ENCODE results near the gene SART3.
"Not testable (repeated sequence)": the region's sequence is repeated elsewhere in the genome, so short reads cannot be mapped to it uniquely, and the experiment has no call there.

The SART3 gene

DNA sequence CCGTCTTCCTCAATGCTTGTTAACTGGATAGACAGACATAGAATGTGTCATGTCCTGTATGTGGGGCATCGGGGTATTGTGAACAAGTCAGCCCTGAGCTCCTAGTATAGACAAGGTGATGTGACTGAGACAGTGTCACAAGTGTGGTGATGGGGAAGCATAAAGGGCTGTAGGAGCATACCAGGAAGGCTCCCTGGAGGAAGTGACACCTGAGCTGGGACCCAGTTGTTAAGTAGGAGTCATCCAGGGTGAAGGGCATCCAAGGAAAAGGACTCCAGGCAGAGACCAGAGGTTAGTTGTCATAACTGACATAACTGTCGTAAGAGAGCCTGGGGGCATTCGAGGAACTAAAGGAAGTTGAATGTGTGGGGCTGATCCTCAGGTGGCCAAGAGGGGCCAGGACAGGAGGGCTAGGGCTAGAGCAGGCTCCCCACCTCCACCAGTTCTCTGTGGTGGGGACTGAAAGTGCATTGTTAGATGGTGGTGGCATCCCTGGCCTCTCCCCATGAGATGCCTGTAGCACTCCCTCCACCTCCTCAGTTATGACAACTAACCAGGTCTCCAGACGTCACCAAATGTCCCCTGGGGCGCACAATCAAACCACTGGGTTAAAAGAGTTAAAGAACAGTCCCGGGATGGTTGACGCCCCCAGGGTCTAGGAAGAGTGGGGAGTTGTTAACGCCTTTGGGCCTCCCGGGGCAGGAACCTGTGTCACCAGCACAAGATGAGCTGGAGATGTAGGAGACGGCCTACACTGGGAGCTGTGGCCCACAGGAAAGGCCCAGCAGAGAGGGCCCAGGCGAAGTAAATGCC, 43.5 kb downstream of the SART3 start:
- FAIRE-seq = no peak

DNA sequence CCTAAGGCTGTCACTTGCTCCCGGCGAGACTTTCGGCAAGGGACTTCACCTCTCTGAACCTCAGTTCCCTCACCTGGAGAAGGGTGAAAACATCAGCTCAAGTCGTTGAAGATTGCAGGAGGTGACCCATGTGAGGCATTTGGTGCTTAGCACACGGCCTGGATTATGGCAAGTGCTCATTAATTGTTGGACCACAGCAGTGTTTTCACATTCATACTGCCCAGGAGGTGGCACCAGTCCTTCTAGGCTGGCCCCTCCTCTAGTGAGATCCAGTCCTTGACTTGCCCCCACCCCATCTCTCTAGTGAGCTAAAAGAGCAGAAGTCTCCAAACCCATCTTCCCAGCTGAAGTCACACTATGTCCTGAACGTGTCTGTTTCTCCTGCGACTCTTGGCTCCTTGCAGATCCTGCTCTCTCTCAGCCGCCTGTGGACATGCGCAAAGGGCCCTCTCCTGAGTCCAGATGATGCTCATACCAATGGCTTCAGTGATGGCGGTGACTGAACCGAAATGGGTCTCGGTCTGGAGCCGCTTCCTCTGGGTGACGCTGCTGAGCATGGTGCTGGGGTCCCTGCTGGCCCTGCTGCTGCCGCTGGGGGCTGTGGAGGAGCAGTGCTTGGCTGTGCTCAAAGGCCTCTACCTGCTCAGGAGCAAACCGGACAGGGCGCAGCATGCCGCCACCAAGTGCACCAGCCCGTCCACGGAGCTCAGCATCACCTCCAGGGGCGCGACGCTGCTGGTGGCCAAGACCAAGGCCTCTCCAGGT, 44.3 kb downstream of the SART3 start:
- FAIRE-seq = no peak

DNA sequence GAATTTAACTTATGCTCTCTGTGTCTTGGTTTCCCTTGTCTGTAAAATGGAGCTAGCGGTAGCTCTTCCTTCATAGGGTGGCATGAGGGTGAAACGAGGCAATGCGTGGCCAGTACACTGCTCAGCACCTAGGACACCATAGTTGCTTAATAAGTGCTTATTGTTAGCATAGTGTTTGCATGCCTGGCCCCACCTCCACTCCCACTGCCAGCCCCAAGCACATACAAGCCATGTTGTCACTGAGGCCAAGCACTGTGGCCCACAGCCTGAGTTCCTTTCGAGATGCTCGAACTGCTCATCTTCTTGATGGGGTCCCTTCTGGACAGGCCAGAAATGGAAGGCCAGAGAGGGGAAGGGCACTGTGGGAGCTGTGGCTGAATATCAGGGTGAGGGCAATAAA, 45.1 kb downstream of the SART3 start:
- no peak for FAIRE-seq

DNA sequence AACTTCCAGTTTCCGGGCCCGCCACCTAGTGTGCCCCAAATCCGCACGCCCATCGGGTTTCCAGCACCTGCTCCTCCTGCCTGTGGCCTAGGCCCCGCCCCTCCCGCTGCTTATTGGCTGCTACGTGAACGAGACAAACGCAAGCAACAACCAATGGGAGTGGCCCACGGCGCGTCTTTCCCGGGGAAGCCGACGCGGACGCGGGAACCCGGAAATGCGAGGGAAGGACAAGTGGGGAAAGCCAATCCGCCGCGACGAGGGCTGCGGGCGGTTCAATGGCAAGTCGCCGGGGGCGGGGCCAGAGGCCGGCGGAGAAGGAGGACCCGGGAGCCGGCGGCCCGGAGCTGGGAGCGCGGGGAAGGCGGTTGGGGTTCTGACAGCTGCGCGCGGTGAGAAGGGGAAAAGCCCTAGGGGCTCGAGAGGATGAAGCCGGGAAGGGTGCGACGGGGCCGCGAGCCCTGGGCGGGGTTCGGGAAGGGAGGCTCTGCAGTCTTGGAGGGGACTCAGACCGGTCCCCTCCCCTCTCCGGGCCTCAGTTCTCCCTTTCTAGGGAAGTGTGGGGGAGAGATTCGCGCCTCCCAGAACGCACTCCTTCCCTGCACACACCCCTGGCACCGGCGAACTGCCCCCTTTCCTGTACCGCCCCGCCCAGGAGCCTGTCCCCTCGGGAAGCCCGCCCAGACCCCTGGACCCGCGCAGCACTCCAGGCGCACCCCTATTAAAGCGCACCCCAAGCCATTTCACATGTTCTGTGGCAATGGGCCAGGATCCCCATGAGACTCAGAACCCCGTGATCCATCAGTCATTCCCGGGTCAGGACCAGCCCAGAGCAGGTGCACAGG, 45.8 kb downstream of the SART3 start, which contains the start of gene FICD:
Gene FICD, plus strand, starts transcription at position 305 of the 842 bp plus-strand sequence. CDS start 1,696 bp downstream, outside the sequence.
- peak; percentile 81 for FAIRE-seq

DNA sequence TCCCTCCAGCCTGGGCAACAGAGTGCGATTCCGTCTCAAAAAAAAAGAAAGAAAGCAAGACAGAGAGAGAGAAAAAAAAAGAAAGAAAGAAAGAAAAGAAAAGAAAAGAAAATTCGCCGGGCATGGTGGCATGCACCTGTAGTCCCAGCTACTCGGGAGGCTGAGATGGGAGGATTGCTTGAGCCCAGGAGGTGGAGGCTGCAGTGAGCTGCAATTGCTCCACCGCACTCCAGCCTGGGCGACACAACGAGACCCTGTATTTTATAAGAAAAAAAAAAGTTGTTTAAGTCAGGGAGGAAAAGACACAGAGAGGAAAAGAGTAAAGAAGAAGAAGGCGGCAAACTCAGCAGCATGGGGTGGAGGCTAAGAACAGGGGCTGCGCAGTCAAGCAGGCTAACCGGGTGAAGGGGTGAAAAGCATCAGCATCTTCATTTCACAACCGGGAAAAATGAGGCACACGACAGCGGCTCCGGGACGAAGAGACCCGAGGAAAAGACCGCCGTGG, 46.5 kb downstream of the SART3 start:
- no peak for FAIRE-seq

DNA sequence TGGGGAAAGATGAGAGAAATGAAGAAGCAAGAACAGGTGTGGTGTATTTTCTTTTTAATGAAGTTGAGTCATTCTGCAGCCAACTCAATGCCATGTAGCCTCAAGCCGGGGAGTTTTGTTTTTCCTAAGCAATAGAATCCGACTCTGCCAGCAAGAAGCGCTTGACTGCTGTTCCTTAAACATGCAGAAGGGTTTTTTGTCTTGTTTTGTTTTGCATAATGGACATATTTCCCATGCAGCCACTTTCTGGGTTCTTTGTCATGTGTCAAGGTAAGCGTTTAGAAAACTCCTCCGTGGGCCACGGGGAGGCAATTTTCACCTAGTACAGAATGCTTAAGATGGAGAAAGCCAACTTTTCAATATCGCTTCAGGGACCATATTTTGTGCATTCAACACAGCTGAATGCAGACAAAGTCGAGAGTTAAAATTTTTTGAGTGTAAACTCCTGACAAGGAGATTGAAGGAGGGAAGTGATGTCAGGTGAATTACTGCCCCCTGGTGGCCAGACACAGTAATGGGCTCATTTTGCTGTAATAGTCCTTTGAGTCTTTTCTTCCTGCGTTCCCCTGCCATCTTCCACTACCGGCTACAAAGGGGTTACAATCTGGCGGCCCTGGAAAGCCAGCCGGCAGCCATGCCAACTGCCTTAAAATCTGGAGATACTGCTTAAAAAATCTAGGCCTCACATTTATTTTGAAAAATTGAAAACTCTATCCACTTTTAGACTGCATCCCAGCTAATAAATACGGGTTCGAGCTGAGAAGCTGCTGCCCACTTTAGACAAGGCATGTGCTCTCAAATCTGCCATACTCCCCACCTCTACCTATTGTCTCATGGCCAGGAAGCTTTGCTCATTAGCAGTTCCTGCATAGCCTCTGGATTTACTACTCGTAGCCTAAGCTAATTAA, 49.1 kb downstream of the SART3 start:
- peak; percentile 20 for FAIRE-seq

DNA sequence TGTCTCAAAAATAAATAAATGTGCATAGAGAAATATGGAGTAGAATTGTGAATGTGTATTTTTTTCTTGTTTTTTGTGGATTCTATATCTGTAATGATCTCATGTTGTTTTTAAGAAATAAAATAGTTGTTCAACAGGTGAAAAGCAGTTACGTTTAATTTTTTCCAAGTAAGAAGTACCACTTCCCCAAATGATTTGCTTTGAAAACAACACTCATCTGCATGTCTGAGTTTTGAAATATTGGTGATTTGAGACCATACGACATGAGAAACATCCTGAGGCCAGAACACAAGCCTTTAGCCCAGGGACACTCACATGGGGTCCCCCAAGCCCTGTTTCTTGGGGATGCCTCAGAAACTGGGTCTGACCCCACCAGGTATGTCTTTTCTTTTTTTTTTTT, 50.1 kb downstream of the SART3 start:
- FAIRE-seq = no peak

DNA sequence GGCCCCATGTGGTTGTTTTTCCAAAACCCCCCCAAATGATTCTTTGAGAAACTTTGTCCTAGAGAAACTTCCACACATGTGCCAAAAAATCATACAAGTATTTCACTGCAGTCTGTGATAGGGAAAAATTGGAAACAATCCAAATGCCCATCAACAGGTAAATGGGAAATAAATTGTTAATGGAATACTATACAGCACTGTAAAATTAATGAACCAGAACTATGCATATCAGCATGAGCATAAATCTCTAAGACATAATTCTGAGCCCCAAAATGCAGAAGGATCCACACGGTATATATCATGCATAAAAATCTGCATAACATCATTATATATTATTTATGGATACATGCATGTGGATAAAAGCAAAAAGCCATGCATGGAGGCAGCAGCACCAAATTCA, 51.2 kb downstream of the SART3 start:
- no peak for FAIRE-seq

DNA sequence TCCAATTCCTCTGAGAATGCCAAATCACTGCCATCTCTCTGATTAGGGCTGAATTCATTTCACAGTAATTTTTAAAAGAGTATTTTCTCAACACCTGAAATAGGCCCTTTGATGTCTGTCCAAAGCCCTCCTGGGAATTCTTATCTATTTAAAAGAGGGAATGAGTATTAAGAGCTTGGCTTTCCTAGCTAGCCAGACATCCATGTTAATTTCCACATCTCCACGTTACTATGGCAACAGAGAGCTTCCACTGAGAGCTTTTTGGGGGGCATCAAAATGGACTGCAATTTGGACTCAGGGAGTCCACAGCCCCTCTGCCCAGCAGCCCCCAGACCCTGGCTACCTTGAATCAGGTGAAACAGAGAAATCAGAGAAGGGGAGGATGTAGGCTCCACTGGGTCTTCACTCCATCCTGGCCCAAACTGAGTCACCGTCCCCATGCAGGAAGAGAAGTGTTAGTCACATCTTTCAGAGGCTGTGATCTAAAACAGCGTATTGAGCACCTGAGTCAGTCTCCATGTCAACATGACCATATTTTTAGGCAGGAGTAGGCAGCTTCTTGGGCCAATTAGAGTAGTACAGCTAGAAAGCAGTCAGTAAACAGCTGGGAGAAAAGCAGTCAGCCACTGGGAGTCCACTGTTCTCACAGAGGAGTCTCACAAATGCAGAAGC, 52.9 kb downstream of the SART3 start:
- FAIRE-seq = no peak

DNA sequence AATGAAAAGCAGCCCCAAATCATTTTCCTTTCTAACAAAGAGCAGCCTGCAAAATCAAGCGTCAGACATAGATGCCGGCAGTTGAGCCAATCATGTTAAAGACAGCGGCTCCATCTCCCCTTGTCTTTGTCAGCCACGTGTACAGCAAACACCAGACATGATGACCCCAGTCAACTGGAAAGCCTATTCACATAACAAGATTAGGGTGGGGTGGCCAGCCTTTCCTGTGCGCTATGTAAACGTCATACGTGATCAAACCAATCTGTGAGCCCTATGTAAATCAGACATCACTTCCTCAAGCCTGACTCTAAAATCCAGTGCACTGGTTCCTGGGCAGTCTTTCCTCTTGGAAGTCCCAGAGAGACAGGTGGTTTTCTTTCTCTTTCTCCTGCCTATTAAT, 55.8 kb downstream of the SART3 start:
- FAIRE-seq = no peak

DNA sequence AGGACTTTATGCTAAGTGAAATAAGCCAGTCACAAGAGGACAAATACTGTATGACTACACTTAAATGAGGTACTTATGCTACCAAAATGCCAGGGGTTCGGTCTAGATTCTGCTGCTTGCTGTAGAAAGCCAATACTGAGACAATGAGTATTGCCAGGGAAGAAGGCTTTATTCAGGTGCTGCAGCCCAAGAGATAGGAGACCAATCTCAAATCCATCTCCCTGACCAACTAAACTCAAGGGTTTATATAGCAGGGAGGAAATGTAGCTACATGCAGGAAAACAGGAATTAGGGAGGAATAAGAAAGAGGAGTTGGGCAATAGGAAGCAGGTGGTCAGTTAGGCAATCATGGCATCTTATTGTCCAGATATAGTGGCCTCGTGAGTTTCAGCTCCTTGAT, 58.1 kb downstream of the SART3 start:
- no peak for FAIRE-seq

DNA sequence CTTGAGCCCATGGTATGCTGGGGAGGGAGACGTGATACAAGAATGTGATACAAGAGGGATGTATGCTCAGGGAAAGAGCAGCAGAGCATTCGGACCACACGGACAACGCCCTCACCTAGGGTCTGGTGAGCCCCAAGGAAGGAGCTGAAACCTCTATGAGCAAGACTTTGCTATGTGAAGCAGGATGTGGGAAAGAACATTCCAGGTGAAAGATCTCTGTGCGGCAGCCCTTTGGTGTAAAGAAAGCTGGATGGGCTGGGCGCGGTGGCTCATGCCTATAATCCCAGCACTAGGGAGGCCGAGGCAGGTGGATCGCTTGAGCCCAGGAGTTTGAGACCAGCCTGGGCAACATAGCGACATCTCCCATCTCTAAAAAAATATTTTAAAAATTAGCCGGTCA, 62.8 kb downstream of the SART3 start:
- no peak for FAIRE-seq

DNA sequence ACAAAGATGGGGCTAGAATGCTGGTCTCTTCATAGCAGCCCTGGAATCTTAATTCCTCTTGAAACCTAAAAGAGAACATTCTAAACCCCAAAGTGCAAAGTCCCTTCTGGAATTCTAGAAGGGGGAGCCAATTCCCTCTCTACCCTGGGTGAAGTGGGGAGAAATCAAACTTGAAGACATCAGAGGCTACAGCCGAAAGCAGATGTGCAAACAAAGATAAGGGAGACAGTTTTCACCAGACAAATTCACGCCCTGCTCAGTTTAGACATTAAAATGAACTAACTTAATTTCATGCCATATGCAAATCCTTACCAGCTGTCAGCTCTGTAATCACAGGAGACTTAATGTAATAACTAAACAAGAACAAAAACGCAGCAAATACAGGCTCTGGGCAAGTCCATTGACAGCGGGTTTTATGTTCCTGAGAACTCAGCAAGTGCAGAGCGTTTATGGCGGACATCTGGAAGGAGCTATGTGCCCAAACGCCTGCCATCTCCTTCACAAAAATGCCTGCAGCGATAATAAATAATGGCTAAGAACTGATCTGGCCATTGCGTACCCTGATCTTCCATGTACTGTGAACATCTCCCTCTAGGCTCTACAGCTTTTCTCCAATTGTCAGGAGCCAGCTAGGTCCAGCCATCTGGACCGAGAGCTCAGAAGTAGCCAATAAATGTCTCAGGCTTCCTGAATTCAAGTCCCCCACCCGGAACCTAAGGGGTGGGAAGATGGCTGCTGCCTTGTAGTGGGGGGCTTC, 65.0 kb downstream of the SART3 start:
- no peak for FAIRE-seq

DNA sequence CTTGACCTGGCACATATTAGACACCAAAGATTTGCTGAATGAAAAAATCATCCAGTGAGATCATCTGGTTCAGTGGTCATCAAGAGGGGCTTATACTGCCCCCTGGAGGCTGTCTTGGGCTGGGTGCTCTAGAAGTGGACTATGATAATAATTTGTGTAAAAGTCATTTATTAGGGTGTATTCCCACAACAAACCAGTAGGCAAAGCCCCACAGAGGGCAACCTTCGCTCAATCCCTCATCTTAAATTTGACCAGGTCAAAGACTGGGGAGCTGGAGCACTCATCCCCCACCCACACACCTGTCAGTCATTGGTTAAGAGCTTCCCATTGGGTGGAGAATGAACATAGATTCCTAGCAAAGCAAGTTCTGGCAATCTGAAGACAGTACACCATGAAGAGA, 65.9 kb downstream of the SART3 start:
- FAIRE-seq = no peak

DNA sequence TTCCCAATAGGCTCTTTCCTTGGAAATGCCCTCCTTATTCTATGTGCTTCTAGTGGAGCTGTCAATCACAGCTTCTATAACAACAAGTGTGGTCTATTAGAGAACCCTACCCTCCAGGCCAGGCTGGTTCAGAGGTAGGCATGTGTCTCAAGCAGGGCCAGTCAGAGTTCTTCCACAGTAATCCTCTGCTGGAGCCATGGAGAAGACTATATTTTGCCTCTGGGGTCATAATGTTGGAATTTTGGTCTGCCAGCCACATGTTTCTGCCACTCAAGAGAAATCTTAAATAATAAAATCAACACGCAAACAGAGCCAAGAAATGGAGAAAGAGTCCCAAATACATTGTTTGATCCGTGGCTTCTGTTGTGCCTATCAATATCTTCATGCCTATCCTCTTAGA, 69.7 kb downstream of the SART3 start:
- FAIRE-seq = no peak

DNA sequence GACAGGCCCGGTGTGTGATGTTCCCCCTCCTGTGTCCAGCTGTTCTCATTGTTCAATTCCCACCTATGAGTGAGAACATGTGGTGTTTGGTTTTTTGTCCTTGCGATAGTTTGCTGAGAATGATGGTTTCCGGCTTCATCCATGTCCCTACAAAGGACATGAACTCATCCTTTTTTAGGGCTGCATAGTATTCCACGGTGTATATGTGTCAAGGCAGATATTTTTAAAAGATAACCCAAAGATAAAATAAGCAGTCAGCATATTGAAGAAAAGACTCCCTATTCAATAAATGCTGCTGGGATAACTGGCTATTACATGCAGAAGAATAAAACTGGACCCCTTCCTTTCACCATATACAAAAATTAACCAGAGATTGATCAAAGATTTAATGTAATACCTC, 73.9 kb downstream of the SART3 start:
- FAIRE-seq = not testable (repeated sequence)

DNA sequence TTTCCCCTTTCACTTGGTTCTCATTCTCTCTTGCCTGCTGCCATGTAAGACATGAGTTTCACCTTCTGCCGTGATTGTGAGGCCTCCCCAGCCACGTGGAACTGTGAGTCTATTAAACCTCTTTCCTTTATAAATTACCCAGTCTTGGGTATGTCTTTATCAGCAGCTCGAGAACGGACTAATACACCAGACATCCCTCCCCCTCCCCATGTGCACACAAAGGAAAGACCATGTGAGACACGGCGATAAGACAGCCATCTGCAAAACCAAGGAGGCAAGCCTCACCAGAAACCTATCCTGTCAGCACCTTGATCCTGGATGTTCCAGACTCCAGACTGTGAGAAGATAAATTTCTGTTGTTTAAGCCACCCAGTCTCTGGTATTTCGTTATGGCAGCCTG, 75.6 kb downstream of the SART3 start:
- FAIRE-seq = not testable (repeated sequence)

DNA sequence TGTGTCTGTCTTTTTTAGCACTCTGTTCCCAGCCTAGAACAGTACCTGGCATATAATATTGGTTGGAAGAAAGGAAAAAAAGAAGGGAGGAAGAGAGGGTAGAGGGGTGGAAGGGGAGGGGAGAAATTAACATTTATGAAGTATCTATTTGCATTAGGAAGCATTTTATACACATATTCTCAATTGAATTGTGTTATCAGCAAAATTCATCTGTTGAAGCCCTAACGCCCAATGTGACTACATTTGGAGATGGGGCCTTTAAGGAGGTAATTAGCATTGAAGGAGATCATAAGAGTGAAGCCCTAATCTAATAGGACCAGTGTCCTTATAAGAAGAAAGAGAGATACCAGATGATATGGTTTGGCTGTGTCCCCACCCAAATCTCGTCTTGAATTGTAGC, 76.1 kb downstream of the SART3 start:
- FAIRE-seq = no peak

DNA sequence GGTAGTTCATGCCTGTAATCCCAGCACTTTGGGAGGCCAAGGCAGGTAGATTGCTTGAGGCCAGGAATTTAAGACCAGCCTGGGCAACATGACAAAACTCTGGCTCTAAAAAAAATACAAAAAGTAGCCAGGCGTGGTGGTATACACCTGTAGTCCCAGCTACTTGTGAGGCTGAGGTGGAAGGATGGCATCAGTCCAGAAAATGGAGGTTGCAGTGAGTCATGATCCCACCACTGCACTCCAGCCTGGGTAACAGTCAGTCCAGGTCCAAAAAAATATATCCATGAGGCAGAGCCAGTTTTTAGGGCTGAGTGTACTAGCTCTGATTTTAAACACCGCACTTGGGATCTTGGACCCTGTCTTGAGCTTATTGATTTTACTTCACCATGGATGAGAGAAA, 76.5 kb downstream of the SART3 start:
- no peak for FAIRE-seq

DNA sequence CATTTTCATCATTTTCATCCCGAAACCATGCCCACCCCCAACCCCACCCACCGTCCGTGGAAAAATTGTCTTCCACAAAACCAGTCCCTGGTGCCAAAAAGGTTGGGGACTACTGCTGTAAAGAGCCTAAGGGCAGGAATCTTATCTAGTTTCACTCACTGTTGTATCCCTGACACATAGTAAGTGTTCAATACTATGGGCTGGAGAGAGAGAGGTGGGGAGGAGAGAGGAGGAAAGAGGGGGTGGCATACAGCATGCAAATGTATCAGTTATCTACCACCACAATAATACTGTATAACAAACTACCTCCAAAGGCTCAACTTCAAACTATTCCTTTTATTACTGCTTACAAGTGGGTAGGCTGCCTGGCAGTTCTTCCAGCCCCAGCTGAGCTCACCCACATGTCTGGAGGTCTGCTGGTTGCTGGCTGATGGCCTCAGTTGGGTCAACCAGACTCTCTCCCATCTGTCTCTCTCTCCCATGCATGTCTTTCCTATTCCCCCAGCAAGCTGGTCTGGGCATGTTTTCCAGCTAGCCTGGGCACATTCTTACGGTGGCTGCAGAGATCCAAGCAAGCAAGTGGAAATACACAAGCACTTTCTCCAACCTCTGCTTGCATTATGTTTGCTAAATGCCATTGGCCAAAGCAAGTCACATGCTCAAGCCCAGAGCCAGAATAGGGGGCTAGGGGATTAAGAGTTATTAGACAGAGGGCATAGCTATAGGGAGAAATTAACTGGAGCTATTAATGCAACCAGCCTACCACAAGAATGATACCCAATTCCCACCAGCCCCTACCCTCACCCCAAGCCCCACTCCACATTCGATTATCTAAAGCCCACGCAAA, 77.5 kb downstream of the SART3 start:
- FAIRE-seq = no peak
